Suppressor macrophage (primary cell): ENCODE data around the gene SBK2.
"Not testable (repeated sequence)": the region's sequence is repeated elsewhere in the genome, so short reads cannot be mapped to it uniquely, and the experiment has no call there.

Experiments
- DNase-seq, 4 experiments: peaks; one replicate each; pipeline ENCODE4 v3.0.0-alpha.2; 2020 to 2022

SBK2 gene

DNA sequence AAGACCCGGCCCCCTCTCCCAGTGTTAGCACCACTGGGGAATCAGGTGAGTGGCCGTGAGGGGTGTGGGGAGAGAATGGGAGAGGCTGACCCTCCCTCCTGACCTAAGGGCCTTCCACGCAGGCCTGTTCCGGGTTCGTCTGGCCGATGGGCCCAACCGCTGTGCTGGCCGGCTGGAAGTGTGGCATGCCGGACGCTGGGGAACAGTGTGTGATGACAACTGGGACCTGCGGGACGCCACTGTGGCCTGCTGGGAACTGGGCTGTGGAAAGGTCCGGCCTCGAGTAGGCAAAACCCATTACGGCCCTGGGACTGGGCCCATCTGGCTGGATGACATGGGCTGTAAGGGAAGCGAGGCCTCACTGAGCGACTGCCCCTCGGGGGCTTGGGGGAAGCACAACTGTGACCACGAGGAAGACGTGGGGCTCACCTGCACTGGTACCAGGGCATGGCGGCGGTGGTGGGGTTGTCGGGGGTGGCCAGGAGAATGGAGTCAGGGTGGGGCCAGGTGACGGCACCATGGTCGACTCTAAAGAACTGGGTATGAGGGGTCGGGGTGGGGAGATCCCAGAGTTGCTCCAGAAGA is 36.5 kb downstream of the SBK2 start:
- DNase-seq = no peak

DNA sequence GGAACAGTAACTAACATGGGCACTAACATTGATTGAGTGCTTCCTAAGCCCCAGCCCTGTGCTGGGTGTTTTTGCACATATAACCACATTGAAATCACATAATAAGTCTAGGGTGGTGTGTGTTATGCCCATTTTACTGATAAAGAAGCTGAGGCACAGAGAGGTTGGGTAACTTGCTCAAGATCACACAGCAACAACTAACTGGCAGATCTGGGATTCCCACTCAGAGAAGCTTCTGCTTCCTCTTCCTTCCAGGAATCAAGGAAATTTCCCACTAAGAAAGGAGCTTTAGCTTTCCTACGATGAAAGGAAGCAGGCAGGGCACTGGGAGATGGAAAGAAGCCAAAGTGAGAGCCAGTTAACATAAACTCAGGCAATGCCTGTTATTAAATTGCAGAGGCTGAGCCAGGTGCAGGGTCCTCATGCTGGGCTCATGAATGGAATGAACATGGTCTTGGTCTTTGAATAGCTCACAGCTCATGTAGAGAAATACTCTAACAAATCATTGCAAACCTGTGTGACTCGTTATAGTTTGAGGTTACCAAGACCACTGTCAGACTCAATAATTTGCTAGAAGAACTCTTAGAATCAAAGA is 38.6 kb downstream of the SBK2 start:
- no peak for DNase-seq

DNA sequence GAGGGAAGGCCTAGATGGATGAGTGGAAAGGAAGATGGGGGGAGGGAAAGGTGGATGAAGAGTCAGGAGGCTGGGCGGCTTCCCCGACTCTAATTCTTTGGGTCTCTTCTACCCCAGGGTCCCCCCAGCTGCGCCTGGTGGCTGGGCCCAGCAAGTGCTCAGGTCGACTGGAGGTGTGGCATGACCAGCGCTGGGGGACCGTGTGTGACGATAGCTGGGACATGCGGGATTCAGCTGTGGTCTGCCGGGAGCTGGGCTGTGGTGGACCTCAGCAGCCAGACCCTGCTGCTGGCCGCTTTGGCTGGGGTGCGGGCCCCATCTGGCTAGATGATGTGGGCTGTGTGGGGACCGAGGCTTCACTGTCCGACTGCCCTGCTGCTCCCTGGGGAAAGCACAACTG is 39.2 kb downstream of the SBK2 start:
- no peak for DNase-seq

DNA sequence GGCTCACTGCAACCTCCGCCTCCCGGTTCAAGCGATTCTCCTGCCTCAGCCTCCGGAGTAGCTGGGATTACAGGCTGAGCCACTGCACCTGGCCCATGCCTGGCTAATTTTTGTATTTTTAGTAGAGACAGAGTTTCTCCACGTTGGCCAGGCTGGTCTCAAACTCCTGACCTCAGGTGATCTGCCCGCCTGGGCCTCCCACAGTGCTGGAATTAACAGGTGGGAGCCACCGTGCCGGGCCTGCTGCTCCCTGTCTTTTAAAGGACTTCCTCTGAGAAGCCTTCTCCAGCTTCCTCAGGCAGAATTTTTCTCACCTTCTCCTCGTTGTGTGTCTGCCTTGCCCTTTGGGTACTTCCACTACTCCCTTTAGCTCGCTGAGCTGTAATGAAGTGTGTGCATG is 40.1 kb downstream of the SBK2 start:
- not testable (repeated sequence) for DNase-seq

DNA sequence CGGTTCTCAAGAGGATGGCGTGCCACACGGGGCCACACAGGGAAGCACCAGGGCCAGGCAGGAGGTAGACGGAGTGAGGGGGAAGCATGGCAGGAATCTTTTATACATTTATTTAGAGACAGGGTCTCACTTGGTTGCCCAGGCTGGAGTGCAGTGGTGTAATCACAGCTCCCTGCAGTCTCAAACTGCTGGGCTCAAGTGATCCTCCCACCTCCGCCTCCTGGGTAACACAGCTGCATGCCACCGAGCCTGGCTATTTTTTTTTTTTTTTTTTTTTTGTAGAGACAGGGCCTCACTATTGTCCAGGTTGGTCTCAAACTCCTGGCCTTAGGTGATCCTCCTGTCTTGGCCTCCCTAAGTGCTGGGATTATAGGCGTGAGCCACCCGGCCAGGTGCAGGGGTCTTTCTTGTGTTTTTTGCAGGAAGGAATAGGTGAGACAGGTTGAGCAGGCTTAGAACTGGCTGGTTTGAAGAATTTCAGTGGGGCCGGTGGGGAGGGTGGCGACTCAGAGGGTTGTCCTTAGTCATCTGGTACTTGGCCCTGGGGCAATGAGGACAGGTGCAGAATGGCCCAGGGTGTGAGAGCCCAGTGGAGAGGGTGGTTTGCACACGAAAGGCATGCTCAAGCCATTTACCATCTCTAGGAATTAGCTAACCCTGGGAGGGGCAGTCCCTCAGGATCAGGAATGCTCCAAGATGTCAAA is 41.1 kb downstream of the SBK2 start:
- no peak for DNase-seq

DNA sequence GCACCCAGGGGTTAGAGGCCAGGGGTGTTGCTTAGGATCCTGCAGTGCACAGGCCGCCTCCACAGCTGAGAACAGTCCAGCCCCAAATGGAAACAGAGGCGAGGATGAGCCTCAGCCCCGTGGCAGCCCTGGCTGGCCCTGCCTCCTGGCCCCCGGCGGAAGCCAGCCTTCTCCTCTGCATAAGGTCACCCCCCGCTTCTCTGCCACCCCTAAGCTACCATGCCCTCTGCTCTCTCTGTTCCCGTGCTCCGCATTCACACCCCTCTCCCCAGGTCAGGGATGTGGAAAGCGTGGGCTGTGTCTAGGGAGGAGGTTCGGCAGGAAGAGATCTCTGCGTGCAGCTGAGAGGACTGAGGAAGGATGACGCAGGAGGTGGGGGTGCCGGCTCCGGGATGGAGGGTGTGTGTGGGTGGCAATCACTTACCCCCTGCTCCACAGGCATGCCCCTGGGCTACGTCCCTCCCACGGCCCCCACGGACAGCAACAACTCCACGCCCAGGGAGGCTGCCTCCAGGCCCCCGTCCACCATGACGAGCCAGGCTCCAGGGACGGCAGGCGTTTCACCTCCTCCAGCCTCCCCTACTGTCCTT is 42.7 kb downstream of the SBK2 start:
- peak; percentile 8 to 49 (median 24) for DNase-seq

DNA sequence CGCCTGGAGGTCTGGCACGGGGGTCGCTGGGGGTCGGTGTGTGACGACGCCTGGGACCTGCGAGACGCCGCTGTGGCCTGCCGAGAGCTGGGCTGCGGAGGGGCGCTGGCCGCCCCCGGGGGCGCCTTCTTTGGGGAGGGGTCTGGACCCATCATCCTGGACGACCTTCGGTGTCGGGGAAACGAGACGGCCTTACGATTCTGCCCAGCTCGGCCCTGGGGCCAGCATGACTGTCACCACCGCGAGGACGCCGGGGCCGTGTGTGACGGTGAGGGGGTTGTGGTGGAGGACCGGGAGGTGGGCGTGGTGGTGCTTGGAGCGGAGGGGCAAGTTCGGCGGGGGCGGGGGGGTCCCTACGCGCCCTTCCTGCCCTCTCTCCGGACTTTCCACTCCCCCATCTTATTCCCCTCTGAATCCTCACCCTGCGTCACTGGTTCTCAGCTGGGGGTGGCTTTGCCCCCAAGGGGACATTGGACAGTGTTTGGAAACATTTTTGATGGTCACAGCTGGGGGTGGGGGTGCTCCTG is 43.2 kb downstream of the SBK2 start:
- no peak for DNase-seq

DNA sequence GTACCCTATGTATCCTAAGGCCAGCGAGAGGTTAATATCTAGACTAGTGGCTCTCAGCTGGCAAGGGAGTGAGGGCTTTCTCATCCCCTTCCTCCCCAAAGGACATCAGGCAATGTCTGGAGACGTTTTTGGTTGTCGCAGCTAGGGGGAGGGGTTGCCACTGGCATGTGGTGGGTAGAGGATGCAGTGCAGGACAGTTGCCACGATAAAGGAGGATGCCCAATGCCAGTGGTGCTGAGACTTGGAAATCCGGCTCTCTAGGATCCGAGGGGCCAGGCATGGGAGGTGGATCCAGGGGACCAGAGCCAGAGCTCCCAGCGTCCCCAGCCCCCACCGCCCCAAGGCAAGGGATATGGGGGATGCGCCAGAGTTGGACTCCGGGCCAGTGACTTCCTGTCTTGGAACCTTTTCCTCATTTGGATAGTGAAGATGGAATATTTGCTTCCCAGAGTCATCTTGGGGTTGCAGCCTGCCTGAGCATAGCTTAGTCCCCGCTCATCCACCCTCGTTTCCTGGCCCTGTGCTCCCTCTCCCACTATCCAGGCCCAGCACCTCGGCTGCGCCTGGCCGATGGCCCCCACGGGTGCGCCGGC is 43.8 kb downstream of the SBK2 start:
- DNase-seq = no peak

DNA sequence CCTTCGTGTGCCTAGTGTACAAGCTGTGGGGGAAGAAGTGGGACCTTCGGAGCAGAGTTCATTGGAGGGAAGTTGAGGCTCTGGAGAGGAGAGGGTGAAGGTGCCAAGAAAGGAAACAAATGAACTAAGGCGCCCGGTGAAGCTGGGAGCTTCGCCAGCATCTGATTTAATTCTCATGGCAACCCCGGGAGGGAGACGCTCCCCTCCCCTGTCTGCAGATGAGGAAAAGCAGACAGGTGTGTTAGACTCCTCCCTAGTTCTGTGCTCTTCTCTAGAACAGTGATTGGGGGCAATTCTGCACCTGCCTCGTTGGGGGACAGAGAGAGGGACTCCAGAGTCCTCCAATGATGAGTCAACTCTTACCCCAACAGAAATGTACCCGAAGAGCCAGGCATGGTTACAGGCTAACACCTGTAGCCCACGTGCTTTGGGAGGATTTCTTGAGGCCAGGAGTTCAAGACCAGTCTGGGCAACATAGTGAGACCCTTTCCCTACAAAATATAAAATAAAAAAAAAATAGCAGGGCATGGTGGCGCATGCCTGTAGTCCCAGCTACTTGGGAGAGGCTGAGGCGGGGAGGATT is 44.5 kb downstream of the SBK2 start:
- no peak for DNase-seq

DNA sequence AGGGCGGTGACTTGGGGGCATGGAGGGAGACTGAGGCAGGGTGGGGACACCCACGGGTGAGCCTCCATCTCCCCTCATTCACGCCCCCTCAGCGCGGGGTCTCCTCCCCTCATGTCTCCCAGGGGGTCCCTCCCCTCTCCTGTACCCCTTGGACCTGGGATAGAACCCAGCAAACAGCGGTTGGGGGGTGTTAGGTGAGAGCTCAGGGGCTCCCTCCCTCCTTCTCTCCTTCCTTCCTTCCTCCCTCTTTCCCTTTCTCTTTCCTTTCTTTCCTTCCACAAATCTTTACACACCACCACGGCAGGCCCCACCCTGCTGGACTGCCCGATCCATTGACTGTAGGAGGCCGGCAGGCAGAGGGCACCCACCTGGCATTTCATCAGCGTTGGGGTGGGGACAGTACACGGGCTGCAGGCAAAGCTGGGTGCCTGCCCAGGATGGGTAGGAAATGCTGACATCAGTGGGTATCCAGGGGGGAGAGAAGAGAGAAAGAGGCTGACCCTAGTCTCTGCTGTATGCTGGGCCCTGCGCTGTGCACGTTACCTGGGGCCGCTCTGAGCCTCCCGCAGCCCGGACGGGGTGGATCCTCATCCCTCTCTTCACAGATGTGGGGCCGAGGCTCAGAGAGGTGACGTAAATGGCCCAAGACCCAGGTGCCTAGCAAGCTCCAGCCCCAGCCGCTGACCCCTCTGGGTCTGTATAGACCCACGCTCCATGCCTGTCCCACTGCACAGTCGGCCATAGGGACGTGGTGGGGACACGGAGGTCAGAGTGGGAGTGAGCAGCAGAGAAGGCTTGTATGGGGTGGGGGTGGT is 45.2 kb downstream of the SBK2 start:
- DNase-seq = no peak

DNA sequence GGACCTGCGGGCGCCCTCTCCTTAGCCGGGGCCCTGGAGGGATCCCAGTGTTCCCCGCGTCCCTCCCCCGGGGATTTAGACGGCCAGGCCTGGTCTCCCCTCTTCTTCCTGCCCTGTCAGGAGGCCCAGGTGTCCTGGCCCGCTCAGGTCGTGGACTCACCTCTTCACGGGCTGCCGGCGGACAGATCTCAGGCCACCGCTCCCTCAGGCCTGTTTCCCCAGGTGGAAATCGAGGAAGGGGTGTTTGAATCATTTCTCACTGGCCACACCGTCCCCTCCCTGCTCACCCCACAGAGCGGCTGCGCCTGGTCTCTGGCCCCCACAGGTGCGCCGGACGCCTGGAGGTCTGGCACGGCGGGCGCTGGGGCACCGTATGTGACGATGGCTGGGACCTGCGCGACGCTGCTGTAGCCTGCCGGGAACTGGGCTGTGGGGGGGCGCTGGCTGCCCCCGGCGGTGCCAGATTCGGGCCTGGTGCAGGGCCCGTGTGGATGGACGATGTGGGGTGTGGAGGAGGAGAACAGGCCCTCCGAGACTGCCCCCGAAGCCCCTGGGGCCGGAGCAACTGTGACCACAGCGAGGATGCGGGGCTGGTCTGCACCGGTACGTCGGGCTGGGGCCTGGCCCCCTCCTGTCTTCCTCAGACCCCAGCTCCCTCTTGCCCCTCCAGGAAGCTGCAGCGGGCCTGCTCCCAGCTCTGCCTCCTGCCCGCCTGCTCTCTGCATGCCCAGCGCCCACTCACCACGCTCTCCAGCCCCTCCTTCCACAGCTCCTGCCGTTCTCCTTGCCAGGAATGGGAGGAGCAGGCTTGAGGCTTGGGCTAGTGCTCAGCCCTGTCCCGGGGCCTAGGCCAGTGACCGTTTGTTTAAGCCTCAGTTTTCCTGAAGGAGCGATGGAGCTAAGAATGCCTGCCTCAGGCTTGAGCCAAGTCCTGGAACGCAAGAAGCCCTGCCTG is 46.2 kb downstream of the SBK2 start:
- no peak for DNase-seq

DNA sequence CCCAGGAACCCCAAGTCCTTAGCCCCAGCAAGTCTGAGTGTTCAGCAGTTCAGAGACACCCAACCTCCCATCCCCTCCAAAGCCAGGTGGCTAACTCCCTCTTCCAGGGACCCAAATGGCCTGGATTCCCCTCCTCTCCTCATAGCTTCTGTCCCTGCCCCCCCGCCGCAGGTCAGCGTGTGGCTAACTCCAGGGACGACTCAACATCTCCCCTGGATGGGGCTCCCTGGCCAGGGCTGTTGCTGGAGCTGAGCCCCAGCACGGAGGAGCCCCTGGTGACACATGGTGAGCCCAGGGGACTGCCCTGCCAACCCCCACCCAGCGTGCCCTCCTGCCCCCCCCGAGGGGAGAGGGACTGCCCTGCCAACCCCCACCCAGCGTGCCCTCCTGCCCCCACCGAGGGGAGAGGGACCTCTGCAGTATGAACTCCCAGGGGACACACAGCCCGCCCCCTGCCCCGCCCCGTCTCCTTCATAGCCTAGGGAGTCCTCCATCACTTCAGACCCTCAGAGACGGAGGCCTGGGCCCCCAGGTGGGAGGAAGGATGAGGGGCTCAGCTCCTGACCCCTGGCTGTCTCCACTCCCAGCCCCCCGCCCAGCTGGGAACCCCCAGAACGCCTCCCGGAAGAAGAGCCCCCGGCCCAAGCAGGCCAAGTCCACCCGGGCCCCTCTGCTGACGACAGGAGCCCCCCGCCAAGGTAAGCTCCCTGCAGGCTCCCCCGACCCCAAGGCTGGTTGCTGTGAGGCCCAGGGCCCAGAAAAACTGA is 47.0 kb downstream of the SBK2 start:
- DNase-seq = no peak

DNA sequence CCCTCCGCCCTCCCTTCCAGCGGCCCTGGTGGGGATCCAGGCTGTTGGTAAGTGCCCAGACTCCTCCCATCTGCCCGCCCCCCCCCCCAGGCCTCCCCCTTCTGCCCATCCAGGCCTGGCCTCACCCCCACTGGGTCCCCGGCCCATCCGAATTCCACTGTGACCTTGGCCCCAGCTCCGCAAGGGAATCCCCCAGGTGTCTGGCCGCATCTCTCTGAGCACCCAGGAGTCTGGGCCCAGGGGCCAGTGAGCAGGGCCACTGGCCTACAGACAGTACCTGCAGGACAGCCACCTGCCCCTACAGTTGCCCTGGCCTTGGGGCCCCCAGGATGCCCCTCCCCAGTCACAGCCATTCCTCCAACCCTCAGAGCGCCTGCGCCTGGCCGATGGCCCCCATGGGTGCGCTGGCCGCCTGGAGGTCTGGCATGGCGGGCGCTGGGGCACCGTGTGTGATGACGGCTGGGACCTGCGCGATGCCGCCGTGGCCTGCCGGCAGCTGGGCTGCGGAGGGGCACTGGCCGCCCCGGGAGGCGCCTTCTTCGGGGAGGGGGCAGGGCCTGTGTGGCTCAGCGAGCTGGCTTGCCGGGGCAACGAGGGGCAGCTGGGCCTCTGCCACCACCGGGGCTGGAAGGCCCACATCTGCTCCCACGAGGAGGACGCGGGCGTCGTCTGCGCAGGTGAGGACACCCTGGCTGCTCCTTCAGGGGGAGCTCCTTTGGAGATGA is 47.8 kb downstream of the SBK2 start:
- no peak for DNase-seq

DNA sequence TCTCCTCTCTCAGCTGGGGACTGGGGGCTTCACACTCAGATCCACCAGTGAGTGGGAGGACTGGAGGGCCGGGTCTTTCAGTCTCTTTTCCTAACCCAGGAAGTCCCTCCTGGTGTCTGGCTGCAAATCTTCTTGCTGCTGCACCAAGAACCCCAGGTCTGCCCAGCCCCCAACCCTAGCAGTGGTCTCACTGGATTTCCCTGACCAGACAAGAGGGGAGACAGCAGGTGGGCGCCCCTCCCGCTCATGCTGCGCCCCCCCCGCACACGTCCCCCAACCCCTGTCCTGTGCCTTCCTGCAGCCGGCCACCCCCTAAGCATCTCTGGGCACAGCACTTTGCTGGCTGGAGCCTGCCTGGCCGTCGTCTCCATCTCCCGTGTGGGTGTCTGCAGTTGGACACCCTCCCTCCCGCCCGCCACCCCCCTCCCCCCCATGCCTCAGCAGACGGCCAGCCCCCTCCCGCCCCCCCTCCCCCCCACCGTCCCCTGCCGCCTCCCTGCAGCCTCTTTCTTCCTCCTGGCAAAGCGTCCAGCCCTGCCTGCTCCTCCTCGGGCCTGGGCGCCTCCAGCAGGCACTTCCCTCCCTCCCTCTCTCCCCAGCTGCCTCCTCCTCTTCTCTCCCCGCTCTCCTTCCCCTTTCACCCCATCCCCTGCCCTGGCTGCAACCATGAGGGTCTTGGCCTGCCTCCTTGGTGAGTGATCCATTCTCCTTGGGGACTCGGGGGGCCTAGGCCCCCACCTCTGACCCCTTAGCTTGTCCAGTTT is 48.8 kb downstream of the SBK2 start, which contains the start of gene SSC5D:
Gene SSC5D, plus strand, starts transcription at position 513 of the 764 bp plus-strand sequence. Its CDS starts 154 bp downstream, at position 667.
- peak in 2 of 4 experiments; percentile 34 to 54 for DNase-seq

DNA sequence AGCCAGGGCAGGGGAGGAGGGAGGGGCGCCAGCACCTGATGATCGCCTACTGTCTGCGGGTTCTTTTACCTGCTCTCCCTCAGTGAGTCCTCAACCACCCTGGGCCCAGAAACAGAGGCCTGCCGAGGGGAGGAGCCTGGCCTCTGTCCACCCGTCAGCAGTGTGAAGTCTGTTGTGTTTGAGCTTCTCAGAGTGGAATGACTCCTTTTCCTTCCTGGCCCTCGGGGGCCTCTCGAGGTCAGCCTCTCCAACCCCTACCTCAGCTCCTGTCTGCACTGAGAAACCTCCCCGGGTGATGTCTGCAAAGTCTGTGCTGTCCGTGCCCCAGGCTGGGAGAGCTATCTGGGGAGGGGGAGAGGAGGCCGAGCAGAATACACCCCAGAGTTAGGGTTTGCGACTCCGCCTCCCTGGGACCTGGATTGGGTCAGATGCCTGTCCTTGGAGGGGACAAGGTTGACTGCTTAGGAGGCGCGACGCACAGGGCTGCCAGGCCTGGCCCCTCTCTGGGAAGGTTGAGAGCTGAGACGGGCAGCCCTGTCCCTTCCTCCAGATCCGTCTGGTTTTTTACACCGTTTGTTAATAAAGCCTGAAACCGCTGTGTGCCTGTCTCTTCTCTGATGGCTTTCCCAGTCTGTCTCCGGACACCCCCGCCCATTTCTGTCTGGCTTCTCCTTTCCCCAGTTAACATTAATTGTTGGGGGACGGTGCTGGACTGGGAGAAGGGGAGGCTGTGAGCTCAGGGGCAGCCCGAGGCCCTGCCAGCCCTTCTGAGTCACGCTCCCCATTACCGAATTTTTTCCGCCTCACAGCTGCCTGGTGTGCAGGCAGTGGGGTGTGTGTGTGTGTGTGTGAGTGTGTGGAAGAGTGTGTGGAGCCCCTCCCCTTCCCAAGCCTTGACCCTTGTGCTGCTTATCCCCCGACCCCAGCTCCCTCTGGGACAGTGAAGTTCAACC is 49.7 kb downstream of the SBK2 start:
- DNase-seq = peak in 2 of 4 experiments; percentile 12 to 19

DNA sequence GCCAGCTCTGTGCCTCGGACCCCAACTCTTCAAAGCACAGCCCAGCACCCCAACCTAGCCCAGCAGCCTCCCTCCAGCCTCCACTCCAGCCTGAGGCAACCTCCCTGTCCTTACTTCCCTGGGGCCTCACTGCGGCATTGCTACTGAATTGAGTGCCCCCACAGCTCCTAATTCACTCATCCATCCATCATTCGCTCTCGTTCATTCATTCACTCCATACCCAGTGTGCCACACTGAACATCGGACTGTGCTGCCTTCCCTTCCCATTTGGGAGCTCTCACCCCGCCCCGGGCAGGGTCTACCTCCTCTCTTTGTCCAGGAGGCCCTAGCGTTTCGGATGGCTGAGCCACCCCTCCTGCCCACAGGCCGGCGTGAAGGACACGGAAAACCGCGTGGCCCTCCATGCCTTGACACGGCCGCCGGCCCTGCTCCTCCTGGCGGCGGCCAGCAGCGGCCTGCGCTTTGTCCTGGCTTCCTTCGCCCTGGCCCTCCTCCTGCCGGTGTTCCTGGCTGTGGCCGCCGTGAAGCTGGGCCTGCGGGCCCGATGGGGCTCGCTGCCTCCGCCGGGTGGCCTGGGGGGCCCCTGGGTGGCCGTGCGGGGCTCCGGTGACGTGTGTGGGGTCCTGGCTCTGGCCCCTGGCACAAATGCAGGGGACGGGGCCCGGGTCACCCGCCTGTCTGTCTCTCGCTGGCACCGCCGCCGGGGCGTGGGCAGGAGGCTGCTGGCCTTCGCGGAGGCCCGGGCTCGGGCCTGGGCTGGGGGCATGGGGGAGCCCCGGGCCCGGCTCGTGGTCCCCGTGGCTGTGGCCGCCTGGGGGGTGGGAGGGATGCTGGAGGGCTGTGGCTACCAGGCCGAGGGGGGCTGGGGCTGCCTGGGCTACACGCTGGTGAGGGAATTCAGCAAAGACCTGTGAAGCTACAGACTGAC is 50.6 kb downstream of the SBK2 start:
- no peak for DNase-seq
